HG03025 (cell line): ENCODE results near the gene PRSS53.
A peak's percentile ranks its signal among the peaks of the same experiment; 100 is the strongest.
"Not testable (repeated sequence)": the region's sequence is repeated elsewhere in the genome, so short reads cannot be mapped to it uniquely, and the experiment has no call there.

Source experiments
- ATAC-seq: cut with Tn5 transposase; IDR thresholded peaks from one replicate; pipeline ENCODE4 v1.9.1; 2021; ENCODE audit warnings: mild to moderate bottlenecking, moderate library complexity; ENCODE audit not compliant: unreplicated experiment, low FRiP score

Gene PRSS53

GRCh38 chr16:31118223-31119155 lies 29.7 kb upstream of the PRSS53 start:
- ATAC-seq = no peak

DNA sequence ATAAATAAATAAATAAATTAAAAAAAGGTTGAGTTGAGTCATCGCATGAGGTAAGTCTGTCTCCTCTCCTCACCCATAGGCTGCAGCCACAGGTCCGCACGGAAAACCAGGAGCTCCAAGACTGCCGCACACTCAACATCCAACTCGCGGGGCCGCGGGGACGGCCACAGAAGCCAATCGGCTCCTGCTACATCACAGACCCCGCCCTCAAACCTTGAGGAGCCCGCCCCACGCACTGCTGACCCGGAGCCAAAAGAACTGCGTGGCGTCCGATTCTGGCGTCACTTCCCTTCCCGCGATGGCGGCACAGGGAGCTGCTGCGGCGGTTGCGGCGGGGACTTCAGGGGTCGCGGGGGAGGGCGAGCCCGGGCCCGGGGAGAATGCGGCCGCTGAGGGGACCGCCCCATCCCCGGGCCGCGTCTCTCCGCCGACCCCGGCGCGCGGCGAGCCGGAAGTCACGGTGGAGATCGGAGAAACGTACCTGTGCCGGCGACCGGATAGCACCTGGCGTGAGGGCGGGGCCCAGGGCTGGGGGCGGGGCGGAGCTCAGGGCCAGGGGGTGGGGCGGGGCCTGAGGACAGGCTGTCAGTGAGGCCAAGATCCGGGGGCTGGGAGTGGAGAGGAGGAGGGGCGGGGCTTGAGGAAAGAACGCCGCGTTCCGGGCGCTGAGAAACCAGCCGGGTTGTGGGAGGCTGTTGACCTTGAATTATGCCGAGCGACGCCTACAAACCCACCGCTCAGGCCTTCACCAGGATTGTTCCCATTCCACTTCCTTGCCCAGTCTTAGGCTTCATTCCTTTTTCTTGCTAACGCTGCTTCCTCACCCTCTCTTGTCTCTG lies 28.9 kb upstream of the PRSS53 start, which contains the start of gene KAT8:
Gene KAT8, plus strand, starts transcription at position 281 of the 839 bp plus-strand sequence. Its CDS starts 18 bp downstream, at position 299.
- peak; percentile 85 for ATAC-seq

- ATAC-seq = no peak
Observed at GRCh38 chr16:31114468-31114867, 25.7 kb upstream of the PRSS53 start.

GRCh38 chr16:31113121-31114120 lies 24.7 kb upstream of the PRSS53 start:
- no peak for ATAC-seq

DNA sequence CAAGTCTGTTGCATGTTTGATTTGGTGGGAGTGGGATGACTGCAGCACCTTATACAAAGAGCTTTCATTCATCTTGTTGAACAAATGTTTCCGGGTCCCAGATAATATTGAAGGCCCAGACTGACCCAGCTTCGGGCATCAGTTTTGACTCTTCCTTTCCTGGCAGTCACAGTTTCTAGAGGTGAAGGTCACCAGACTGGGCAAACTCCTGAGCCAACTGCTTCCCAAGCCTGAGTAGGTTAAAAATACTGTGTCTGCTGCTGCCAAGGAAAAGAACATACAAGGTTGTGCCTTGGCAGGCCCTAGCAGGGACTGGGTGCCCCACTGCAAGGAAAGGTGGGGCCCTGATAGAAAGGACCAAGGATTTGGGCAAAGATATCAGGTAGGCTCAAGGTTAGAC lies 24.0 kb upstream of the PRSS53 start:
- ATAC-seq = no peak

DNA sequence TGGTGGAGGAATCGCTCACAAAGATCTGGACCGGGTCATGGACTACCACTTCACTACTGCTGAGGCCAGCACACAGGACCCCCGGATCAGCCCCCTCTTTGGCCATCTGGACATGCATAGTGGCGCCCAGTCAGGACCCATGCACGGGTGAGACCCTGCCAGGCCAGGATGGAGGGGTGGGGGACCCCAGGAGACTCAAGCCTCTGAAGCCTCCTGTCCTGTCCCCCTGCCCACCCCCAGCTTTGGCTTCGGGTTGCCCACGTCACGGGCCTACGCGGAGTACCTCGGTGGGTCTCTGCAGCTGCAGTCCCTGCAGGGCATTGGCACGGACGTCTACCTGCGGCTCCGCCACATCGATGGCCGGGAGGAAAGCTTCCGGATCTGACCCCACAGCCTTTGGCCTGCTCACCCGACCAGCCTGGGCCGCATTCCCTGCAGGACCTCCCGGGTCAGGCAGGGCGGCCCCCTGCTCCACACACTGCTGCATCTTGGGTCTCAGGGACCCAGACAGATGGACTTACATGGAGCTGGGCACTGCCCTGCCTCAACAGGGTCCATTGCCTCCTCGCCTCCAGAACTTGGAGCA lies 23.2 kb upstream of the PRSS53 start:
- ATAC-seq = no peak

DNA sequence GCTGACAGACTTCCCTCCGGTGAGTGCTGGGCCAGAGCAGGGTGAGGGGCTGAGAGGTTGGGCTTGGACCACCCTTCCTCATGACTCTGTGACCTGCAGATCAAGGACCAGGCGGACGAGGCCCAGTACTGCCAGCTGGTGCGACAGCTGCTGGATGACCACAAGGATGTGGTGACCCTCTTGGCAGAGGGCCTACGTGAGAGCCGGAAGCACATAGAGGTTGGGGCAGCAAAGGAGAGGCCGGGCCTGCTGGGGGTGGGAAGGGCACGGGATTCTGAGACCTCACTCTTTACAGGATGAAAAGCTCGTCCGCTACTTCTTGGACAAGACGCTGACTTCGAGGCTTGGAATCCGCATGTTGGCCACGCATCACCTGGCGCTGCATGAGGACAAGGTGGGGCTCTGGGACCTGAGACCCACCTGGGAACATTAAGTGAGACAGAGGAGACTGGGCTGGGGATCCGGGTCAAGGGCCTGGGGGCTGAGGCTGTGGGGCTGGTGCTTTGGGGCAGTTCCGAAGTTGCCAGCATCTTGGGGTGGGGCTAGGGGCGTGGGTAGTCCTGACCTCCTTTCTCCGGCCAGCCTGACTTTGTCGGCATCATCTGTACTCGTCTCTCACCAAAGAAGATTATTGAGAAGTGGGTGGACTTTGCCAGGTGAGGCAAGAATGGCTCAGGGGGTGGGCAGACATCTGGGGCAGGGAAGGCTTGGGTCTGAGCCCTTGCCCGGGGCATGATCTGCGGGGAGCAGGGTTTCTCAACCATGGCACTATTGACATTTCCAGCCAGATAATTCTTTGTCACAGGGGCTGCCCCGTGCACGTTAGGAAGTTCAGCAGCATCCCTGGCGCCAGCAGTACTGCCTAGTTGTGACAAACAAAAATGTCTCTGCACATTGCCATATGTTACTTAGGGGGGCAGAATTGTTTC lies 21.6 kb upstream of the PRSS53 start:
- ATAC-seq = no peak

DNA sequence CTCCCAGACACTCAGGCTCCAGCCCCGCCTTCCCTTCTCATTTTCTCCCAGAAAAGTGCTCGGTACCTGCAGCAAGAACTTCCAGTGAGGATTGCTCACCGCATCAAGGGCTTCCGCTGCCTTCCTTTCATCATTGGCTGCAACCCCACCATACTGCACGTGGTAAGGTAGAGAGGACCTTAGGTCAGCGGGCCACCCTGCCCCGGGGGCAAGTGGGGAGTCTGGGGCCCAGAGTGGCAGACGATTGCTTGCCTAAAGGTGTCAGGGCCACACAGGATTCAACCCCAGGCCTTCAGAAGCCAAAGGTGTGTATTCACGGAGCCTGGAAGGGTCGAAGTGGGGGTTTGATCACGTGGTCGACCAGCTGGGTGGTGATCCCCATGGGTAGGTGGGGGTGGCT lies 20.9 kb upstream of the PRSS53 start:
- ATAC-seq = no peak

DNA sequence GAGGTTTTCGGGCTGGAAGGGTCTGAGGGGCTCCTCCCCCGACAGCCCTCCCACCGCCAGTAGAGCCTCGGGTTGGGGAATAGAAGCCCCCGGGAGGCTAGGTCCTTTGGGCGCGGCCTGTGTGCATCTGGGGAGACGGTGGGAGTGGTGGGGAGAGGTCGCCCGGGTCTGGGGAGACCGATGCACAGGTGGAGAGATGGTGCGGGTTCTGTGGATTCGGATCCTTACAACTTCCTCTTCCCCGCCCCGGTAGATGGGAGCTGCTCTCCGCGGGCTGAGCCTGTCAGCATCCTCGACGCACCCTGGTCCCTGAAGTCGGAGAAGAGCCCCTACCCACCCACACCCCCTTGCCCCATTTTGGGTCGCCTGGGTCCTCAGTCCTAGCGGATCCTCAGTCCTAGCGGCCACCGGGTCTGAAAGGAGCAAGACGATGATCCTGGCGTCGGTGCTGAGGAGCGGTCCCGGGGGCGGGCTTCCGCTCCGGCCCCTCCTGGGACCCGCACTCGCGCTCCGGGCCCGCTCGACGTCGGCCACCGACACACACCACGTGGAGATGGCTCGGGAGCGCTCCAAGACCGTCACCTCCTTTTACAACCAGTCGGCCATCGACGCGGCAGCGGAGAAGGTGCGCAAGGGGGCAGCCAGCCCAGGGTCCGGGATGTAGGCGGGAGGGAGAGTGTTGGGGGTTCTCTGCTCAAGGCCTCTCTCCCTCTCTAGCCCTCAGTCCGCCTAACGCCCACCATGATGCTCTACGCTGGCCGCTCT lies 20.2 kb upstream of the PRSS53 start:
- ATAC-seq = no peak

- ATAC-seq = no peak
Observed at GRCh38 chr16:31108035-31108793, 19.5 kb upstream of the PRSS53 start, which contains the start of gene BCKDK. TSS of gene BCKDK (plus strand) at chr16:31108386. CDS start at chr16:31109224, 838 bp downstream.

GRCh38 chr16:31107465-31107867 lies 18.7 kb upstream of the PRSS53 start:
- ATAC-seq = no peak

GRCh38 chr16:31106509-31107464 lies 18.0 kb upstream of the PRSS53 start:
- no peak for ATAC-seq

GRCh38 chr16:31105677-31106213 lies 17.0 kb upstream of the PRSS53 start:
- no peak for ATAC-seq

GRCh38 chr16:31100876-31101641 lies 12.3 kb upstream of the PRSS53 start:
- ATAC-seq = not testable (repeated sequence)
